NCI-H226 (cell line): Measurements from ENCODE around the gene ARID2.

Experiments used
- DNase-seq: peaks from one replicate; pipeline ENCODE4 v3.0.0-alpha.2; 2015

Gene ARID2

DNA sequence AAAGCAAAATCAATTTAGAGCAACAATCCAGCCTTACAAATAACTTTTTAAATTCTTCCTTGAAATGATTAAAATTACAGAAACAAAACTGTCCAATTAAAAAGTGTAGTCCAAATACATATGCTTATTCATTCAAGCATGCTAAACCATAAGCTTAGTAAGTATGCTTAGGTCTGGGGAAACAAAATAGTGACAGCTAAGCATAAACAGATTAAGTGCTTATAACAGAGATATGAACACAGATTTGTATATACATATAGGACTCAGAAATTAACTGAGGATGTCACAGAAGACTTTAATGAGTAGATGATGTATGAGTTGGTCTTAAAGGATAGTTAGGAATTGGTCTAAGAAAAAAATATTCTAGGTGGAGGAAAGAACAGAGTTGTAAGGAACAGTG lies 219.0 kb downstream of the ARID2 start:
- DNase-seq, result no peak
